GM18502 (cell line): Measurements from ENCODE around the gene PANX1.
"Not testable (repeated sequence)": the region's sequence is repeated elsewhere in the genome, so short reads cannot be mapped to it uniquely, and the experiment has no call there.

Experiments
- ATAC-seq: cut with Tn5 transposase; IDR thresholded peaks from one replicate; pipeline ENCODE4 v1.9.1; 2021; ENCODE audit warnings: mild to moderate bottlenecking; ENCODE audit not compliant: unreplicated experiment, poor library complexity

The PANX1 gene

GRCh38 chr11:94148189-94148588, 19.5 kb downstream of the PANX1 start:
- no peak for ATAC-seq

- no peak for ATAC-seq
These were observed 20.9 kb downstream of the PANX1 start for GRCh38 chr11:94149431-94150017.

- no peak for ATAC-seq
These were observed 21.4 kb downstream of the PANX1 start for GRCh38 chr11:94150056-94150455.

- ATAC-seq, result no peak
These were observed 22.4 kb downstream of the PANX1 start for GRCh38 chr11:94150704-94151685.

GRCh38 chr11:94151903-94152677, 23.4 kb downstream of the PANX1 start:
- peak; percentile 72 for ATAC-seq

GRCh38 chr11:94152678-94153065, 24.0 kb downstream of the PANX1 start:
- no peak for ATAC-seq

- no peak for ATAC-seq
These were observed 24.7 kb downstream of the PANX1 start for GRCh38 chr11:94153320-94153719.

GRCh38 chr11:94154095-94154856, 25.6 kb downstream of the PANX1 start:
- ATAC-seq, result no peak

- not testable (repeated sequence) for ATAC-seq
These were observed 28.7 kb downstream of the PANX1 start for GRCh38 chr11:94157339-94157738.

- no peak for ATAC-seq
These were observed 40.2 kb downstream of the PANX1 start for GRCh38 chr11:94168882-94169281.

GRCh38 chr11:94169516-94169915, 40.9 kb downstream of the PANX1 start:
- ATAC-seq, result no peak

- ATAC-seq, result no peak
These were observed 41.4 kb downstream of the PANX1 start for GRCh38 chr11:94169930-94170545.

- no peak for ATAC-seq
These were observed 42.3 kb downstream of the PANX1 start for GRCh38 chr11:94170953-94171352.

GRCh38 chr11:94171693-94172440, 43.2 kb downstream of the PANX1 start:
- ATAC-seq, result peak; percentile 75

GRCh38 chr11:94175535-94175934, 46.9 kb downstream of the PANX1 start:
- no peak for ATAC-seq

GRCh38 chr11:94178331-94178730, 49.7 kb downstream of the PANX1 start:
- no peak for ATAC-seq

GRCh38 chr11:94179696-94180095, 51.1 kb downstream of the PANX1 start:
- no peak for ATAC-seq

- no peak for ATAC-seq
These were observed 52.9 kb downstream of the PANX1 start for GRCh38 chr11:94181526-94181925.

GRCh38 chr11:94181943-94182342, 53.3 kb downstream of the PANX1 start:
- no peak for ATAC-seq
